LNCaP clone FGC (cell line): ENCODE data around the gene OR2Y1.
"Not testable (repeated sequence)": the region's sequence is repeated elsewhere in the genome, so short reads cannot be mapped to it uniquely, and the experiment has no call there.

Experiments
- DNase-seq: peaks from one replicate; pipeline ENCODE4 v3.0.0-alpha.2; 2011; ENCODE audit warnings: low read depth
- H3K4me3 ChIP-seq: 2 replicates; pipeline ENCODE4 v1.5.1; 2011; ENCODE audit warnings: mild to moderate bottlenecking, low read depth, low read length, control low read depth
- TF ChIP-seq, protein P1 (sequence below): IDR thresholded peaks from 2 replicates; pipeline ENCODE4 v1.5.1; 2012; ENCODE audit warnings: mild to moderate bottlenecking; ENCODE audit not compliant: control insufficient read depth, insufficient read depth; ENCODE audit errors: extremely low read depth

Gene OR2Y1

DNA sequence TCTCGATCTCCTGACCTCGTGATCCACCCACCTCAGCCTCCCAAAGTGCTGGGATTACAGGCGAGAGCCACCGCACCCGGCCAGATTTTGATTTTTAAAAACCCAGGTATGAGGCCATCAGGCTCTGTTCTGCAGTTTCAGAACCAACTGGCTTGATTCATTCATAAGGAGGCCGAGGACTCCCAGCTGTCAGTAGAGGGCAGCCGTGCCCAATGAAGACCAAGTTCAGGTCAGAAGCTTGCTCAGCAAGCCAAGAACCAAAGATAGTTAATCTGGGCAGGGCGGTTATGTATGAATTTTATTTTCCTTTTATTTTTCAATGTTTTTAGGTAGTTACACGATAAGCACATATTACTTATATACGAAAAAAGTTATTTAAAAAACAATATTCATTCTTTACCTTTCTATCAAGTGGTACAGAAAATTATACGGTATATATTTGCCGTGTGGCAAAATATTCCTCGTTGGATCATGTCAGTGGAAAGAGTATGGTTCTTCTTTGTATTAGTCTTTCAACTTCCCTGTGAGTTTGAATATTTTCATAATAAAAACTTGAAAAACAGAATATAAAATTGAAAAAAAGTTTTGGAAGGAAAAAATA is 44.7 kb upstream of the OR2Y1 start:
- no peak overlapping the region for H3K4me3 ChIP-seq
- peak; percentile 69 for DNase-seq
- TF ChIP-seq, protein P1, sequence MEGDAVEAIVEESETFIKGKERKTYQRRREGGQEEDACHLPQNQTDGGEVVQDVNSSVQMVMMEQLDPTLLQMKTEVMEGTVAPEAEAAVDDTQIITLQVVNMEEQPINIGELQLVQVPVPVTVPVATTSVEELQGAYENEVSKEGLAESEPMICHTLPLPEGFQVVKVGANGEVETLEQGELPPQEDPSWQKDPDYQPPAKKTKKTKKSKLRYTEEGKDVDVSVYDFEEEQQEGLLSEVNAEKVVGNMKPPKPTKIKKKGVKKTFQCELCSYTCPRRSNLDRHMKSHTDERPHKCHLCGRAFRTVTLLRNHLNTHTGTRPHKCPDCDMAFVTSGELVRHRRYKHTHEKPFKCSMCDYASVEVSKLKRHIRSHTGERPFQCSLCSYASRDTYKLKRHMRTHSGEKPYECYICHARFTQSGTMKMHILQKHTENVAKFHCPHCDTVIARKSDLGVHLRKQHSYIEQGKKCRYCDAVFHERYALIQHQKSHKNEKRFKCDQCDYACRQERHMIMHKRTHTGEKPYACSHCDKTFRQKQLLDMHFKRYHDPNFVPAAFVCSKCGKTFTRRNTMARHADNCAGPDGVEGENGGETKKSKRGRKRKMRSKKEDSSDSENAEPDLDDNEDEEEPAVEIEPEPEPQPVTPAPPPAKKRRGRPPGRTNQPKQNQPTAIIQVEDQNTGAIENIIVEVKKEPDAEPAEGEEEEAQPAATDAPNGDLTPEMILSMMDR, result peak; percentile 91

DNA sequence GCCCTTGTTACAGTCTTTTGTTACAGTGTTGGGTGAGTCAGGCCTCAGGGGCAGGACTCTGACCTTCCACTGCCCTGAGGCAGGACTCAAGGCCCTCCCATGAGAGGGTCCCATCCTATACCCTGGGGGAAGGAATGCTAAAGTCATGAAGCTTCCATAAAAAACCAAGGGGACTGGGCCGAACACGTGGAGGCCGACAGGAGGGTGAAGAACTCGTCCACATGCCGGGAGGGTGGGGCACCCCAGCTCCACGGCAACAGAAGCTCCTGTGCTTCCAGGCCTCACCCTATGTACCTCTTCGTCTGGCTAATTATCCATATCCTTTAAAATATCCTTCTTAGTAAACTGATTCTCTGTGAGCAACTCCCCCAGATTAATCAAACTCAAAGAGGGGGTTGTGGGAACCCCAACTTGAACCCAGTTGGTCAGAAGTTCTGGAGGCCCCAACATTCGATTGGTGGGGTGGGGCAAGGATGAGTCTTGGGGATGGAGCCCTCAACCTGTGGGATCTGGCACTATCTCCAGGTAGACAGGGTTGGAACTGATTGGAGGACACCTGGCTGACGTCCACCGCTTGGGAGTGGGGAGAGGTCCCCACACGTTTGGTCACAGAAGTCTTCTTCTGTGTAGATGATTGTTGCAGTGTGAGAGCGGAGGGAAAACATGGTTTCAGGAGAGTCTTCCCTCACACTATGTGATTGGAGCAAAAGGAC is 43.6 kb upstream of the OR2Y1 start:
- H3K4me3 ChIP-seq, result no peak overlapping the region
- TF ChIP-seq, protein P1, result no peak

DNA sequence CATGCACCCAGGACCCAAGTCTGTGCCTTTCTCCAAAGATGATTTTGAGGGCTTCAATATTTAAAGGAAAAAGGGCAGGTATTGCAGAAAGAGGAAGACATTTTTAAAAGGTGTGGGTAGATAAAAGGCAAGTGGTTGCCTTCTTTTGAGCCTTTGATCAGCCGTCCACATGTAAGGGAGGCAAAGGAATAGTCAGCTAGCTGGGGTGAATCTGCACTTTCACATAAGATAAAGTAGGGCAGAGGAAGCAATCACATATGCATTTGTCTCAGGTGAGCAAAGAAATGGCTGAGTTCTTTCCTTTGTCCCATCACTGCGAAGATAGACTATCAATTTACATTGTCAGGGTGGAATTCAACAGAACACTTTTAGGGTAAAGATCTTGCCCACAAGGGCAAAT is 42.9 kb upstream of the OR2Y1 start:
- no peak for DNase-seq
- H3K4me3 ChIP-seq, result no peak overlapping the region
- TF ChIP-seq, protein P1, result no peak

More for the DNA sequence above, 43.6 kb upstream of the OR2Y1 start:
- DNase-seq, result no peak

DNA sequence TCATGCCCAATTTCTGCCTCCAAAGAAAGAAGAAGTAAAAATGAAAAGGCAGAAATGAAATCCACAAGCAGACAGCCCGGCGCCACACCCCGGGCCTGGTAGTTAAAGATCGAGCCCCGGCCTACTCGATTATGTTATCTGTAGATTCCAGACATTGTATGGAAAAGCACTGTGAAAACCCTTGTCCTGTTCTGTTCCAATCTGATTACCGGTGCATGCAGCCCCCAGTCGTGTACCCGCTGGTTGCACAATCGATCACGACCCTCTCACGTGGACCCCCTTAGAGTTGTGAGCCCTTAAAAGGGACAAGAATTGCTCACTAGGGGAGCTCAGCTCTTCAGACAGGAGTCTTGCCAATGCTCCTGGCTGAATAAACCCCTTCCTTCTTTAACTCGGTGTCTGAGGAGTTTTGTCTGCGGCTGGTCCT is 42.1 kb upstream of the OR2Y1 start:
- DNase-seq, H3K4me3 ChIP-seq: not testable (repeated sequence)

DNA sequence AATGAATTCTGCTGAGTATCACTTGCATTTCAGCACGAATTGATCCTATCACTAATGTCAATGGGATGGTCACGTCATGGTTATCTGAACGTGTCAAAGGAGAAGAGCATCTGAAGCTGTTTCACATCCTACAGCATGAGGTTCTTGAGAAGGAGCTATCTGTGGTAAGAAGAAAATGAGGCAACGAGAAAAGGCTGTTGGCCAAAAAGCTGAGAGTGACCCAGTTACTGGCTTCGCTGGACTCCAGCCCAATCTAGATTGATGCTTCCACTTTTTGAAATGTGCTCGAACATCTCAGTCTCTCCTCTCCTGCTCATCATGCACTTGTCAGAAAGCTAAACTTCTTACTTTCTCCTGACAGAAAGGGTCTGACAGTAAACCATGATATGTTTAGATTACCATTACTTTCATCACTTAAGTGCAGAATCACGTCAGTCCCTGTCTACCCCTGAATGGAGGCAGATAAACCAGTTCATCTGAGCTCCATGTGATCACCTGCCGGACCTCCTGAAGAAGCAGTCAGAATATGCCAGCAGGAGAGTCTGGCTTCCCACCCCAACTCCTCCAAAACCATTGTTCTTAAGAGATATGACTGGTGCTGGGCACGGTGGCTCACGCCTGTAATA is 40.2 kb upstream of the OR2Y1 start:
- no peak overlapping the region for H3K4me3 ChIP-seq
- no peak for DNase-seq
- TF ChIP-seq, protein P1, result no peak

DNA sequence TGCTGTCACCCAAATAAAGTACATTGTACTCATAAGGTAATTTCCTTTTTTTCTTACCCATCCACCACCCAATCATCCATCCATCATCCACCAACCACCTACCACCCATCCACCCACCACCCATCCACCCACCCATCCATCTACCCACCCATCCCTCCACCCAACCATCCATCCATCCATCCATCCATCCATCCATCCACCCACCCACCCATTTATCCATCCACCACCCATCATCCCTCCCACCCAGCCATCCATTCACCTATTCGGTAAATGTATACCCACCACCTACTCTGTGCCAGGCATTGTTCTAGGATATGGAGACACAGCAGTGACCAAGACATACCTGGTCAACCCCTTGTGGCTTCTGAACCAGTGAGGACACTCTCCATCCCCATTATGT is 37.6 kb upstream of the OR2Y1 start:
- H3K4me3 ChIP-seq, result no peak overlapping the region

DNA sequence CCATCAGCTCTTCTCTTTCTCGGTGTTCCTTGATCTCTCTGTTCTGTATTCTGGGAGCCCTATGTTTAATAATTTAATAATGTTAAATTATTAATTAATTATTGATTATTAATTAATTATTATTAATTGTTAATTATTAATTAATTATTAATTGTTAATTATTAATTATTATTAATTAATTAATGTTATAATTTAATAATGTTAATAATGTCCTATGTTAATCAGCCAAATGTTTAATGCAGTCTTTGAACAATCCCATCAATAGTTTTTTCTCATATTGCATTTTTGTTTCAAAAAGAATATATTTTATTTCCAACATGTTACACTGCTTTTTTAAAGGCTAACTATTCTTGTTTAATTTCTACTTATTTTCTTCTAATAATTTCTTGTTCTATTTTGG is 36.5 kb upstream of the OR2Y1 start:
- no peak overlapping the region for H3K4me3 ChIP-seq
- TF ChIP-seq, protein P1, result no peak
- no peak for DNase-seq

More for the DNA sequence above, 37.6 kb upstream of the OR2Y1 start:
- TF ChIP-seq, protein P1, result no peak
- no peak for DNase-seq
